Smooth muscle cell (in vitro differentiated cells): ENCODE data around the gene IGF2BP2. TPM values are rescaled to one million over a fixed set of nuclear protein-coding genes. Genes with fewer than 3 reads are reported as not detected.

Experiments used
- DNase-seq: peaks from one replicate; lab custom pipeline; 2025; ENCODE audit not compliant: unreplicated experiment; lab: John Stamatoyannopoulos, UW
- H2AFZ ChIP-seq: fragments of 200-600 bp; sonication (generic); 2 replicates; pipeline ENCODE4 v1.6.0; 2016; ENCODE audit warnings: antibody characterized with exemption, low read depth, mild to moderate bottlenecking
- H3F3A ChIP-seq: fragments of 200-600 bp; sonication (generic); 2 replicates; pipeline ENCODE4 v1.6.0; 2017; ENCODE audit warnings: antibody characterized with exemption, low read depth
- H3K27ac ChIP-seq: fragments of 200-600 bp; sonication (generic); 2 replicates; pipeline ENCODE4 v1.5.1; 2016; ENCODE audit warnings: low read depth, mild to moderate bottlenecking
- H3K27me3 ChIP-seq: fragments of 200-600 bp; sonication (generic); 2 replicates; pipeline ENCODE4 v1.6.1; 2016; ENCODE audit warnings: low read depth, mild to moderate bottlenecking
- H3K36me3 ChIP-seq: fragments of 200-600 bp; sonication (generic); 2 replicates; pipeline ENCODE4 v1.5.1; 2016; ENCODE audit warnings: low read depth
- H3K4me1 ChIP-seq: fragments of 200-600 bp; sonication (generic); 2 replicates; pipeline ENCODE4 v1.5.1; 2016; ENCODE audit warnings: low read depth
- H3K4me2 ChIP-seq: fragments of 200-600 bp; sonication (generic); 2 replicates; pipeline ENCODE4 v1.6.0; 2016; ENCODE audit warnings: mild to moderate bottlenecking
- H3K4me3 ChIP-seq: fragments of 200-600 bp; sonication (generic); 2 replicates; pipeline ENCODE4 v1.5.1; 2016; ENCODE audit warnings: mild to moderate bottlenecking
- H3K79me2 ChIP-seq: fragments of 200-600 bp; sonication (generic); 2 replicates; pipeline ENCODE4 v1.6.0; 2016; ENCODE audit warnings: low read depth, mild to moderate bottlenecking
- H3K9ac ChIP-seq: fragments of 200-600 bp; sonication (generic); 2 replicates; pipeline ENCODE4 v1.6.0; 2016; ENCODE audit warnings: low read depth
- H3K9me3 ChIP-seq: fragments of 200-600 bp; sonication (generic); replicated peaks from 2 replicates; pipeline ENCODE4 v1.5.1; 2016; ENCODE audit warnings: low read depth
- H4K20me1 ChIP-seq: fragments of 200-600 bp; sonication (generic); 2 replicates; pipeline ENCODE4 v1.6.0; 2016; ENCODE audit warnings: low read depth
- CTCF ChIP-seq: fragments of 200-600 bp; sonication (generic); IDR thresholded peaks from 2 replicates; pipeline ENCODE4 v1.5.1; 2017; ENCODE audit warnings: borderline replicate concordance, mild to moderate bottlenecking, antibody characterized with exemption; ENCODE audit not compliant: insufficient read depth, poor library complexity, severe bottlenecking
- WGBS: methylation state at CpG from one replicate; pipeline ENCODE4 v1.1.7; 2016; ENCODE audit warnings: low lambda C conversion rate; 5-methylcytosine and 5-hydroxymethylcytosine counted together
- polyA plus RNA-seq: library from polyadenylated mRNA; unstranded; fragments of >200 nt; fragmentation: Nextera tagmentation; extraction: Ambion mirVana; gene quantifications from 2 replicates; pipeline ENCODE4 v1.2.1, GENCODE V29; 2016
- total RNA-seq: library from RNA; depleted of rRNA; stranded (reverse); fragments of >200 nt; gene quantifications from 2 replicates; pipeline ENCODE4 v1.2.3, GENCODE V29; 2014

Gene IGF2BP2
- total and polyA plus RNA-seq, 2 experiments from 2014 or later = 59.2 to 80.6 TPM

DNA sequence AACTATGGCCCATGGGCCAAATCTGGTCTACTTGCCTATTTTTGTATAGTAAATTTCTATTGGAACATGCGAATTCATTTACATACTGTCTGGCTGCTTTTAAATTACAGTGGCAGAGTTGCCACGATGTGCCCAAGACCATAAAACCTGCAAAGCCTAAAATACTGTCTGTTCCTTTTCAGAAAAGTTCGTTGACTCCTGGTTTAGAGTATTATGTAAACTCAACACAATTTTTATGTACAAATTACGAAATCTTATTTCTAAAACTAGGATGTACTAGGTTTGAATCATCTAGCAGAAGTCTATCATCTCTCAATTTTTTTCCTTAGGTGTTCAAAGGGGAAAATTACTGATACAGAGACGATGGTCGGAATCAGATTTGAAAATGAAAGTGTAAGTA lies 211.8 kb downstream of the IGF2BP2 start:
- Histone ChIP-seq H3K9me3 (no peaks in the 10 kb centered on the region), H3K4me2 (no peak overlapping the region), H2AFZ (no peak overlapping the region), H4K20me1 (no peaks in the 10 kb centered on the region), H3K79me2 (no peaks in the 10 kb centered on the region), H3K4me1 (no peaks in the 10 kb centered on the region), H3K4me3 (no peak overlapping the region), H3K27ac (no peak overlapping the region), H3K36me3 (peaks cover 31% of the 10 kb centered on the region), H3K9ac (no peak overlapping the region), H3F3A (no peaks in the 10 kb centered on the region), H3K27me3 (no peaks in the 10 kb centered on the region)
- no peak for DNase-seq
- 80% methylated on average over 6 of the region's 6 CpGs for WGBS
- TF ChIP-seq CTCF = no peak

DNA sequence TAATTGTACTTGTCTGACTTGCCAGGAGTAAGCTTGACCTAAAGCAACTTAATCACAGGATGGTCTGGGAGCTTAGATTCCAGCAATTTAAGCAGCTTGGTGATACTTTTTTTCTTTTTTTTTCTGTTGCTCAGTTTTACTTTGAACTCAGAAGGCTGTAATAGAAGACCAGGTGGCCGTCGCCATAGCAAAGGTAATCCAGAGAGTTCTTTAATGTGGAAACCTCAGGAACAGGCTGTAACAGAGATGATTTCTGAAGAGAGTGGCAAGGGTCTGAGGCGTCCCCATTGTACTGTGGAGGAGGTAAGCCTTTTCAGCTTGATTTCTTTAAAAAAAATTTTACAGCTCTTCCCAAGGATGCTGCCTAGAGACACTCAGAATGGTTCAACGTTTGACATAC lies 218.6 kb downstream of the IGF2BP2 start:
- DNase-seq = no peak
- Histone ChIP-seq H3K9me3 (no peaks in the 10 kb centered on the region), H3K27me3 (no peaks in the 10 kb centered on the region), H3K27ac (no peak overlapping the region), H4K20me1 (no peaks in the 10 kb centered on the region), H3K4me2 (no peak overlapping the region), H3K4me1 (no peaks in the 10 kb centered on the region), H3K4me3 (no peak overlapping the region), H3K9ac (no peak overlapping the region), H2AFZ (no peak overlapping the region), H3F3A (no peaks in the 10 kb centered on the region), H3K79me2 (no peaks in the 10 kb centered on the region), H3K36me3 (peaks cover 24% of the 10 kb centered on the region)
- TF ChIP-seq CTCF = no peak
- 94% methylated on average over 4 of the region's 4 CpGs for WGBS

DNA sequence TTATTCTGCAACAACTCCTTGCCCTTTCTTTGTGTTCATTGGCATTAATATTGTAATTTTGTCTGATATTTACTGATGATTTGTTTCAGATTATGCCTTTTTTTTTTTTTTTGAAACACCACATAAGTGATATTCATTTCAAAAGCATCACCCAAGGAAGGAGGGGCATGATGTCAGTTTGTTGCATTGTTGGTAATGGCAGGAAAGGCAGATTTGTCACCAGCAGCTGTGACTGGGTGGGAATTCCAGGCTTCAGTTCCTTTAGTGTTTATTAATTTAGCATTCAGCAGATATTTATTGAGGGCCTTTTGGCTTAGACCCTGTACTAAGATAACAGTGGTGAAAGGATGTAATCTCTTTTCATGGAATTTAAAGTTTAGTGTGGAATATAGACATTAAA lies 219.3 kb downstream of the IGF2BP2 start:
- H3K79me2 ChIP-seq = no peaks in the 10 kb centered on the region

More for the DNA sequence above, 219.3 kb downstream of the IGF2BP2 start:
- TF ChIP-seq CTCF = no peak
- H3K9me3 ChIP-seq = no peaks in the 10 kb centered on the region
- no peaks in the 10 kb centered on the region for H3K4me1 ChIP-seq
- no peaks in the 10 kb centered on the region for H4K20me1 ChIP-seq
- H3K4me2 ChIP-seq = no peak overlapping the region
- no peak for DNase-seq
- H3K36me3 ChIP-seq = peaks cover 24% of the 10 kb centered on the region
- H3K4me3 ChIP-seq = no peak overlapping the region
- H3F3A ChIP-seq = no peaks in the 10 kb centered on the region
- no peak overlapping the region for H3K27ac ChIP-seq
- no peaks in the 10 kb centered on the region for H3K27me3 ChIP-seq
- no peak overlapping the region for H2AFZ ChIP-seq
- no peak overlapping the region for H3K9ac ChIP-seq
